ENCODE results near the gene PRKAG2. TPM values are rescaled to one million over a fixed set of nuclear protein-coding genes. Genes with fewer than 3 reads are reported as not detected.
A peak's percentile ranks its signal among the peaks of the same experiment; 100 is the strongest.

The PRKAG2 gene
- total RNA-seq, 2 experiments from 2014 or later: 23.5 to 25.6 TPM

- intact Hi-C loops (cut with micrococcal nuclease): no loop called here
- H3K4me3 Mint-ChIP-seq: no peak overlapping the region
- peaks cover 36% of the 10 kb centered on the region for H3K4me1 Mint-ChIP-seq (ENCODE audit: low read depth)
- no peak overlapping the region for H3K27ac Mint-ChIP-seq
- DNase-seq: no peak
- POLR2A ChIA-PET: no interaction called here
- no peaks in the 10 kb centered on the region for H3K27me3 Mint-ChIP-seq
- CTCF ChIA-PET: interaction anchor here (0.7 to 3.3 kb wide), 2 partner anchors 18 to 396 kb away, joined by 3 to 13 read pairs; no protein-coding TSS in a partner anchor
- H3K36me3 Mint-ChIP-seq: peaks cover 6% of the 10 kb centered on the region
- H3K9me3 Mint-ChIP-seq: peaks cover 4% of the 10 kb centered on the region
Measured at GRCh38 chr7:151764056-151764920, 112.6 kb downstream of the PRKAG2 start.

- H3K4me3 Mint-ChIP-seq: no peak overlapping the region
- DNase-seq: no peak
- ChIA-PET POLR2A (no interaction called here), CTCF (interaction anchor here (0.7 to 3.3 kb wide), 2 partner anchors 19 to 395 kb away, joined by 3 to 13 read pairs; no protein-coding TSS in a partner anchor)
- H3K36me3 Mint-ChIP-seq: peaks cover 6% of the 10 kb centered on the region
- intact Hi-C loops (cut with micrococcal nuclease): no loop called here
- H3K9me3 Mint-ChIP-seq: peaks cover 4% of the 10 kb centered on the region
- no peaks in the 10 kb centered on the region for H3K27me3 Mint-ChIP-seq
- peaks cover 28% of the 10 kb centered on the region for H3K4me1 Mint-ChIP-seq (ENCODE audit: low read depth)
- H3K27ac Mint-ChIP-seq: no peak overlapping the region
Measured at GRCh38 chr7:151763420-151763984, 113.4 kb downstream of the PRKAG2 start.

GRCh38 chr7:151762583-151763245 lies 114.2 kb downstream of the PRKAG2 start:
- intact Hi-C loops (cut with micrococcal nuclease): no loop called here

GRCh38 chr7:151761957-151762356 lies 115.0 kb downstream of the PRKAG2 start:
- Mint-ChIP-seq H3K36me3 (peaks cover 6% of the 10 kb centered on the region), H3K27me3 (no peaks in the 10 kb centered on the region), H3K4me1 (ENCODE audit: low read depth) (peaks cover 13% of the 10 kb centered on the region), H3K9me3 (peaks cover 4% of the 10 kb centered on the region), H3K4me3 (no peak overlapping the region), H3K27ac (no peak overlapping the region)
- CTCF ChIA-PET: interaction anchor here (0.5 to 8.8 kb wide), 5 partner anchors 21 to 447 kb away, joined by 3 to 62 read pairs (median 3); partner anchors contain the start of gene RHEB
- DNase-seq: no peak
- POLR2A ChIA-PET: no interaction called here
- intact Hi-C loops (cut with micrococcal nuclease): no loop called here

More at GRCh38 chr7:151762583-151763245, 114.2 kb downstream of the PRKAG2 start:
- ChIA-PET POLR2A (no interaction called here), CTCF (interaction anchor here (0.5 to 8.8 kb wide), 4 partner anchors 20 to 447 kb away, joined by 3 to 62 read pairs (median 8); no protein-coding TSS in a partner anchor)
- H3K27ac Mint-ChIP-seq: no peak overlapping the region
- H3K27me3 Mint-ChIP-seq: no peaks in the 10 kb centered on the region
- no peak overlapping the region for H3K4me3 Mint-ChIP-seq
- H3K4me1 Mint-ChIP-seq (ENCODE audit: low read depth): peaks cover 21% of the 10 kb centered on the region
- DNase-seq: no peak
- peaks cover 6% of the 10 kb centered on the region for H3K36me3 Mint-ChIP-seq
- peaks cover 4% of the 10 kb centered on the region for H3K9me3 Mint-ChIP-seq

- peaks cover 4% of the 10 kb centered on the region for H3K9me3 Mint-ChIP-seq
- H3K27ac Mint-ChIP-seq: no peak overlapping the region
- ChIA-PET POLR2A (no interaction called here), CTCF (interaction anchor here (0.9 to 8.8 kb wide), 10 partner anchors 10 to 446 kb away, joined by 3 to 62 read pairs (median 3); partner anchors contain the start of gene RHEB)
- H3K4me3 Mint-ChIP-seq: no peak overlapping the region
- peaks cover 6% of the 10 kb centered on the region for H3K36me3 Mint-ChIP-seq
- intact Hi-C loops (cut with micrococcal nuclease): no loop called here
- H3K27me3 Mint-ChIP-seq: no peaks in the 10 kb centered on the region
- DNase-seq: no peak
- peaks cover 15% of the 10 kb centered on the region for H3K4me1 Mint-ChIP-seq (ENCODE audit: low read depth)
Measured at GRCh38 chr7:151761231-151761630, 115.7 kb downstream of the PRKAG2 start.

GRCh38 chr7:151759591-151760042 lies 117.3 kb downstream of the PRKAG2 start:
- POLR2A ChIA-PET: interaction anchor here (1.0 kb wide), 1 partner anchor 127 kb away, joined by 3 read pairs; no protein-coding TSS in a partner anchor
- no peaks in the 10 kb centered on the region for H3K27me3 Mint-ChIP-seq
- CTCF ChIA-PET: interaction anchor here (0.6 to 8.8 kb wide), 39 partner anchors 8 to 811 kb away, joined by 3 to 62 read pairs (median 4); no protein-coding TSS in a partner anchor
- peak; percentile 72 for DNase-seq
- H3K4me1 Mint-ChIP-seq (ENCODE audit: low read depth): peaks cover 19% of the 10 kb centered on the region
- H3K4me3 Mint-ChIP-seq: no peak overlapping the region
- H3K27ac Mint-ChIP-seq: no peak overlapping the region
- H3K36me3 Mint-ChIP-seq: no peaks in the 10 kb centered on the region
- intact Hi-C loops (cut with micrococcal nuclease): loop anchor here (1.0 to 10.0 kb wide), 3 partner anchors 189 to 445 kb away; no protein-coding TSS in a partner anchor
- no peaks in the 10 kb centered on the region for H3K9me3 Mint-ChIP-seq

- H3K4me3 Mint-ChIP-seq: no peak overlapping the region
- intact Hi-C loops (cut with micrococcal nuclease): loop anchor here (1.0 to 10.0 kb wide), 3 partner anchors 189 to 444 kb away; no protein-coding TSS in a partner anchor
- H3K27ac Mint-ChIP-seq: no peak overlapping the region
- no peaks in the 10 kb centered on the region for H3K36me3 Mint-ChIP-seq
- H3K27me3 Mint-ChIP-seq: no peaks in the 10 kb centered on the region
- DNase-seq: no peak
- CTCF ChIA-PET: interaction anchor here (0.6 to 8.8 kb wide), 28 partner anchors 8 to 810 kb away, joined by 3 to 62 read pairs (median 5); partner anchors contain the start of gene PRKAG2
- H3K4me1 Mint-ChIP-seq (ENCODE audit: low read depth): peaks cover 19% of the 10 kb centered on the region
- no peaks in the 10 kb centered on the region for H3K9me3 Mint-ChIP-seq
- POLR2A ChIA-PET: no interaction called here
Measured at GRCh38 chr7:151758622-151759540, 118.0 kb downstream of the PRKAG2 start.

GRCh38 chr7:151757274-151757673 lies 119.6 kb downstream of the PRKAG2 start:
- H3K36me3 Mint-ChIP-seq: no peaks in the 10 kb centered on the region
- no peak overlapping the region for H3K4me3 Mint-ChIP-seq
- no peaks in the 10 kb centered on the region for H3K27me3 Mint-ChIP-seq
- no peak for DNase-seq
- no peak overlapping the region for H3K27ac Mint-ChIP-seq
- CTCF ChIA-PET: interaction anchor here (0.8 to 8.8 kb wide), 8 partner anchors 12 to 595 kb away, joined by 3 to 62 read pairs (median 16); no protein-coding TSS in a partner anchor
- POLR2A ChIA-PET: interaction anchor here (0.9 to 1.1 kb wide), 2 partner anchors 11 to 126 kb away, joined by 3 to 4 read pairs; no protein-coding TSS in a partner anchor
- H3K4me1 Mint-ChIP-seq (ENCODE audit: low read depth): peaks cover 19% of the 10 kb centered on the region
- H3K9me3 Mint-ChIP-seq: no peaks in the 10 kb centered on the region
- intact Hi-C loops (cut with micrococcal nuclease): loop anchor here (2.0 to 10.0 kb wide), 3 partner anchors 238 to 442 kb away; partner anchors contain the start of gene RHEB

- no peak for DNase-seq
- ChIA-PET POLR2A (interaction anchor here (0.9 to 1.1 kb wide), 2 partner anchors 12 to 126 kb away, joined by 3 to 4 read pairs; no protein-coding TSS in a partner anchor), CTCF (interaction anchor here (1.1 to 8.8 kb wide), 8 partner anchors 12 to 308 kb away, joined by 3 to 62 read pairs (median 16); no protein-coding TSS in a partner anchor)
- H3K4me3 Mint-ChIP-seq: no peak overlapping the region
- intact Hi-C loops (cut with micrococcal nuclease): loop anchor here (1.0 to 10.0 kb wide), 6 partner anchors 10 to 442 kb away; partner anchors contain the start of gene RHEB
- peak overlapping the region; percentile 63 for H3K27ac Mint-ChIP-seq
- H3K9me3 Mint-ChIP-seq: no peaks in the 10 kb centered on the region
- peaks cover 19% of the 10 kb centered on the region for H3K4me1 Mint-ChIP-seq (ENCODE audit: low read depth)
- H3K36me3 Mint-ChIP-seq: no peaks in the 10 kb centered on the region
- no peaks in the 10 kb centered on the region for H3K27me3 Mint-ChIP-seq
Measured at GRCh38 chr7:151756866-151757265, 120.0 kb downstream of the PRKAG2 start.

- no peaks in the 10 kb centered on the region for H3K9me3 Mint-ChIP-seq
- H3K36me3 Mint-ChIP-seq: no peaks in the 10 kb centered on the region
- ChIA-PET CTCF (interaction anchor here (0.6 to 8.8 kb wide), 11 partner anchors 11 to 388 kb away, joined by 3 to 62 read pairs (median 4); no protein-coding TSS in a partner anchor), POLR2A (interaction anchor here (1.0 to 1.1 kb wide), 2 partner anchors 123 to 125 kb away, joined by 3 to 4 read pairs; no protein-coding TSS in a partner anchor)
- H3K27me3 Mint-ChIP-seq: no peaks in the 10 kb centered on the region
- peaks cover 19% of the 10 kb centered on the region for H3K4me1 Mint-ChIP-seq (ENCODE audit: low read depth)
- H3K4me3 Mint-ChIP-seq: peak overlapping the region; percentile 54
- intact Hi-C loops (cut with micrococcal nuclease): loop anchor here (1.0 to 10.0 kb wide), 6 partner anchors 9 to 441 kb away; partner anchors contain the start of gene RHEB
- DNase-seq: peak; percentile 82
- peak overlapping the region; percentile 63 for H3K27ac Mint-ChIP-seq
Measured at GRCh38 chr7:151756076-151756731, 120.7 kb downstream of the PRKAG2 start.

All from activated CD4-positive, alpha-beta memory T cell treated with anti-CD3 and anti-CD28 coated beads for 36 hours (primary cell).